ENCODE results near the gene MISP. TPM values are rescaled to one million over a fixed set of nuclear protein-coding genes. Genes with fewer than 3 reads are reported as not detected.

The MISP gene
- total and polyA plus RNA-seq, 2 of the 4 experiments (the other 2 are of a cell fraction) = not detected

- ChIA-PET CTCF (interaction anchor here (0.5 kb wide), 1 partner anchor 193 kb away, joined by 3 read pairs; no protein-coding TSS in a partner anchor), POLR2A (ENCODE audit: unreplicated experiment) (no interaction called here)
- TF ChIP-seq RFX5 (IDR thresholded peaks at IDR 0.05; ENCODE audit: low read depth, low read length) (no peak), MAZ (IDR thresholded peaks at IDR 0.05; ENCODE audit: borderline replicate concordance, low read depth, low read length) (no peak), BHLHE40 (IDR thresholded peaks at IDR 0.05; ENCODE audit: low read depth, low read length) (no peak), NFE2L2 (IDR thresholded peaks at IDR 0.05; ENCODE audit: low read depth, low read length) (no peak), MAFK (IDR thresholded peaks at IDR 0.05; ENCODE audit: low read depth, low read length) (no peak), RCOR1 (IDR thresholded peaks at IDR 0.05; ENCODE audit: insufficient replicate concordance, low read length) (no peak), SMC3 (IDR thresholded peaks at IDR 0.05; ENCODE audit: low read depth, low read length) (no peak), CHD1 (IDR thresholded peaks at IDR 0.05; ENCODE audit: low read depth, low read length) (no peak), CEBPB (IDR thresholded peaks at IDR 0.05; ENCODE audit: low read depth, low read length) (no peak)
- TF ChIP-seq, protein P1, sequence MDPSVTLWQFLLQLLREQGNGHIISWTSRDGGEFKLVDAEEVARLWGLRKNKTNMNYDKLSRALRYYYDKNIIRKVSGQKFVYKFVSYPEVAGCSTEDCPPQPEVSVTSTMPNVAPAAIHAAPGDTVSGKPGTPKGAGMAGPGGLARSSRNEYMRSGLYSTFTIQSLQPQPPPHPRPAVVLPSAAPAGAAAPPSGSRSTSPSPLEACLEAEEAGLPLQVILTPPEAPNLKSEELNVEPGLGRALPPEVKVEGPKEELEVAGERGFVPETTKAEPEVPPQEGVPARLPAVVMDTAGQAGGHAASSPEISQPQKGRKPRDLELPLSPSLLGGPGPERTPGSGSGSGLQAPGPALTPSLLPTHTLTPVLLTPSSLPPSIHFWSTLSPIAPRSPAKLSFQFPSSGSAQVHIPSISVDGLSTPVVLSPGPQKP (IDR thresholded peaks at IDR 0.05; ENCODE audit: borderline replicate concordance, low read depth, low read length) = no peak
- TF ChIP-seq, protein P2, sequence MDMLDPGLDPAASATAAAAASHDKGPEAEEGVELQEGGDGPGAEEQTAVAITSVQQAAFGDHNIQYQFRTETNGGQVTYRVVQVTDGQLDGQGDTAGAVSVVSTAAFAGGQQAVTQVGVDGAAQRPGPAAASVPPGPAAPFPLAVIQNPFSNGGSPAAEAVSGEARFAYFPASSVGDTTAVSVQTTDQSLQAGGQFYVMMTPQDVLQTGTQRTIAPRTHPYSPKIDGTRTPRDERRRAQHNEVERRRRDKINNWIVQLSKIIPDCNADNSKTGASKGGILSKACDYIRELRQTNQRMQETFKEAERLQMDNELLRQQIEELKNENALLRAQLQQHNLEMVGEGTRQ (IDR thresholded peaks at IDR 0.05; ENCODE audit: low read depth, low read length) = no peak
- TF ChIP-seq, protein P3, sequence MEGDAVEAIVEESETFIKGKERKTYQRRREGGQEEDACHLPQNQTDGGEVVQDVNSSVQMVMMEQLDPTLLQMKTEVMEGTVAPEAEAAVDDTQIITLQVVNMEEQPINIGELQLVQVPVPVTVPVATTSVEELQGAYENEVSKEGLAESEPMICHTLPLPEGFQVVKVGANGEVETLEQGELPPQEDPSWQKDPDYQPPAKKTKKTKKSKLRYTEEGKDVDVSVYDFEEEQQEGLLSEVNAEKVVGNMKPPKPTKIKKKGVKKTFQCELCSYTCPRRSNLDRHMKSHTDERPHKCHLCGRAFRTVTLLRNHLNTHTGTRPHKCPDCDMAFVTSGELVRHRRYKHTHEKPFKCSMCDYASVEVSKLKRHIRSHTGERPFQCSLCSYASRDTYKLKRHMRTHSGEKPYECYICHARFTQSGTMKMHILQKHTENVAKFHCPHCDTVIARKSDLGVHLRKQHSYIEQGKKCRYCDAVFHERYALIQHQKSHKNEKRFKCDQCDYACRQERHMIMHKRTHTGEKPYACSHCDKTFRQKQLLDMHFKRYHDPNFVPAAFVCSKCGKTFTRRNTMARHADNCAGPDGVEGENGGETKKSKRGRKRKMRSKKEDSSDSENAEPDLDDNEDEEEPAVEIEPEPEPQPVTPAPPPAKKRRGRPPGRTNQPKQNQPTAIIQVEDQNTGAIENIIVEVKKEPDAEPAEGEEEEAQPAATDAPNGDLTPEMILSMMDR (conservative IDR thresholded peaks at IDR 0.05; ENCODE audit: low read depth, low read length) = no peak
- BruUV-seq (replicated peaks) = no TSS peak
- Histone ChIP-seq H3K4ac (ENCODE audit: low read depth, low read length) (no peak overlapping the region), H3K18ac (ENCODE audit: low read depth, low read length) (no peak overlapping the region), H3K56ac (ENCODE audit: extremely low read depth, insufficient read depth, low read length) (no peak overlapping the region), H3K9me1 (ENCODE audit: insufficient read depth, low read length) (no peaks in the 10 kb centered on the region), H4K8ac (ENCODE audit: low read depth in 2 of 2, low read length in 2 of 2) (no peak overlapping the region), H3K4me2 (ENCODE audit: low read depth, low read length) (no peak overlapping the region), H3K79me1 (ENCODE audit: low read depth in 1 of 2, low read length in 2 of 2) (no peaks in the 10 kb centered on the region), H4K20me1 (ENCODE audit: insufficient read depth, low read length) (no peaks in the 10 kb centered on the region), H2AK9ac (replicated peaks; ENCODE audit: low read depth, low read length, poor library complexity) (no peak overlapping the region), H3K36me3 (ENCODE audit: control insufficient read depth, insufficient read depth, low read length) (no peaks in the 10 kb centered on the region), H4K91ac (ENCODE audit: insufficient read depth, low read depth, low read length) (no peak overlapping the region), H2AFZ (replicated peaks; ENCODE audit: low read length, poor library complexity) (no peak overlapping the region), H3K27ac (ENCODE audit: insufficient read depth, low read length) (no peak overlapping the region), H3K9ac (ENCODE audit: low read depth, low read length) (no peak overlapping the region), H3K23ac (ENCODE audit: low read depth, low read length) (no peak overlapping the region), H2BK5ac (ENCODE audit: low read depth, low read length, poor library complexity, severe bottlenecking) (no peak overlapping the region), H2BK120ac (ENCODE audit: low read depth, low read length) (no peak overlapping the region), H2BK20ac (ENCODE audit: low read depth, low read length) (no peak overlapping the region), H4K5ac (ENCODE audit: low read depth, low read length) (no peak overlapping the region), H3K4me1 (ENCODE audit: control insufficient read depth, insufficient read depth, low read length) (no peaks in the 10 kb centered on the region), H3K14ac (replicated peaks; ENCODE audit: low read depth, low read length) (no peak overlapping the region), H2BK15ac (ENCODE audit: low read depth, low read length) (no peak overlapping the region), H2AK5ac (ENCODE audit: low read depth, low read length) (no peak overlapping the region), H3K9me3 (ENCODE audit: control insufficient read depth, insufficient read depth, low read length) (peaks cover 11% of the 10 kb centered on the region; the same call in 1 of the 2 replicates), H3K4me3 (ENCODE audit: insufficient read depth, low read depth, low read length) (no peak overlapping the region), H3K27me3 (ENCODE audit: control insufficient read depth, insufficient read depth, low read length) (no peaks in the 10 kb centered on the region; the same call in 1 of the 2 replicates)
- WGBS, 2 experiments (ENCODE audit: extremely low coverage in 2 of 2, insufficient read length in 1 of 2) = 84% methylated on average over 6 of the region's 10 CpGs; no CpG with 5 or more reads in 1 of the 2 experiments
- dilution Hi-C loops (cut with HindIII; ENCODE audit: low sequenced_read_pairs, unreplicated experiment) = no loop called here
- intact Hi-C loops (cut with micrococcal nuclease) = no loop called here
- in situ Hi-C loops (cut with MboI; ENCODE audit: low sequenced_read_pairs) = loop anchor here (10.0 kb wide), 1 partner anchor 222 kb away; the partner anchor contains the start of gene WDR18
- no peak for DNase-seq
- ATAC-seq (ENCODE audit: low read depth) = no peak
These were observed 12.3 kb downstream of the MISP start for GRCh38 chr19:763181-763580.
